ENCODE measurements around the gene IQCN. TPM values are rescaled to one million over a fixed set of nuclear protein-coding genes. Genes with fewer than 3 reads are reported as not detected.

Gene IQCN, protein sequence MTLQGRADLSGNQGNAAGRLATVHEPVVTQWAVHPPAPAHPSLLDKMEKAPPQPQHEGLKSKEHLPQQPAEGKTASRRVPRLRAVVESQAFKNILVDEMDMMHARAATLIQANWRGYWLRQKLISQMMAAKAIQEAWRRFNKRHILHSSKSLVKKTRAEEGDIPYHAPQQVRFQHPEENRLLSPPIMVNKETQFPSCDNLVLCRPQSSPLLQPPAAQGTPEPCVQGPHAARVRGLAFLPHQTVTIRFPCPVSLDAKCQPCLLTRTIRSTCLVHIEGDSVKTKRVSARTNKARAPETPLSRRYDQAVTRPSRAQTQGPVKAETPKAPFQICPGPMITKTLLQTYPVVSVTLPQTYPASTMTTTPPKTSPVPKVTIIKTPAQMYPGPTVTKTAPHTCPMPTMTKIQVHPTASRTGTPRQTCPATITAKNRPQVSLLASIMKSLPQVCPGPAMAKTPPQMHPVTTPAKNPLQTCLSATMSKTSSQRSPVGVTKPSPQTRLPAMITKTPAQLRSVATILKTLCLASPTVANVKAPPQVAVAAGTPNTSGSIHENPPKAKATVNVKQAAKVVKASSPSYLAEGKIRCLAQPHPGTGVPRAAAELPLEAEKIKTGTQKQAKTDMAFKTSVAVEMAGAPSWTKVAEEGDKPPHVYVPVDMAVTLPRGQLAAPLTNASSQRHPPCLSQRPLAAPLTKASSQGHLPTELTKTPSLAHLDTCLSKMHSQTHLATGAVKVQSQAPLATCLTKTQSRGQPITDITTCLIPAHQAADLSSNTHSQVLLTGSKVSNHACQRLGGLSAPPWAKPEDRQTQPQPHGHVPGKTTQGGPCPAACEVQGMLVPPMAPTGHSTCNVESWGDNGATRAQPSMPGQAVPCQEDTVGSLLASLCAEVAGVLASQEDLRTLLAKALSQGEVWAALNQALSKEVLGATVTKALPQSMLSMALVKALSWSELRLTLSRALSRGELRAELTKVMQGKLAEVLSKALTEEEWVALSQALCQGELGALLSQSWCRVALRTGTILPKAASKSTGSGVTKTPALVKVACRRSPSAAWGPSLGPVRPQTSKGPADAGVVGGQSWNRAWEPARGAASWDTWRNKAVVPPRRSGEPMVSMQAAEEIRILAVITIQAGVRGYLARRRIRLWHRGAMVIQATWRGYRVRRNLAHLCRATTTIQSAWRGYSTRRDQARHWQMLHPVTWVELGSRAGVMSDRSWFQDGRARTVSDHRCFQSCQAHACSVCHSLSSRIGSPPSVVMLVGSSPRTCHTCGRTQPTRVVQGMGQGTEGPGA (N-terminal part only)
- under 1 TPM; 0.40 to 0.59 TPM for total RNA-seq

- POLR2A ChIA-PET, result no interaction called here
- CTCF ChIA-PET, result interaction anchor here (0.5 to 2.9 kb wide), 3 partner anchors 31 to 60 kb away, joined by 3 to 13 read pairs (median 3); no protein-coding TSS in a partner anchor
These were observed at the start of gene IQCN for GRCh38 chr19:18274219-18274780. IQCN (minus strand) TSS chr19:18274452; CDS start chr19:18269478, 4,974 bp downstream.

DNA sequence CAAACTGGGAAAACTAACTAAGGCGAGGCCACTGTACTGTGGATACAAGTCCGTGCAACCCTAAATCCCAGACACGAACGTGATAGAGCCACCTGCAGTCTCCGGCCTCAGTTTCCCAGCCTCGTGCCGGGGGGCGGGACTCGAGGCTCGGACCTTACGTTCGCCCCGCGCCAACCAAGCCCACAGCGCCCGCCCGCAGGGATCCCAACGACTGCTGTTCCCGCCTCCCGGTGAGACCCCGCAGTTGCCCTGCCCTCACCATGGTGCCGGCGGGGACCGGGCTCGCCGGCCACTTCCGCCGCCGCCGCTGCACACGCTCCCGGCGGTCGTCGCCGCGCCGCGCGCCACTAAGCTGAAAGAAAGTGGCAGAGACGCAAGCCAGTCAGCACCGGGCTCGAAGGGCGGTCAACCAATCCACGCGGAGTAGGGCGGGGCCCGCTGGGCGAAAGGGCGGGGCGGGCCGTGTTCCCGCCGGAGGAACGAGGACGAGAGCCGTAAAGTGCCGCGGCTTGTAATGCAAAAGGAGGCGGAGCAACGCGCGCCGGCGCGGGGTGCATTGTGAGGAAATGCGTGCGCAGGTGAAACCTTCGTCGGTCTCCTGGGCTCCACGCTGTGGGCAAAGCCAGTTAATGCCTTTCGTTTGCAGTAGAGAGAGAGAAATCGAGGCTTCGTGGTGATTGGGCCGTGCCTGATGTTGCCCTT is 48.7 kb upstream of the IQCN start, which contains the start of gene LSM4:
LSM4 (minus strand) TSS at position 318 of the 702 bp plus-strand sequence; CDS start at position 262, 56 bp downstream.
- ChIA-PET POLR2A (interaction anchor here (0.7 to 3.7 kb wide), 6 partner anchors 16 to 117 kb away, joined by 3 to 87 read pairs (median 10); partner anchors contain the start of gene JUND), CTCF (interaction anchor here (1.0 to 11.0 kb wide), 9 partner anchors 10 to 131 kb away, joined by 3 to 155 read pairs (median 5); partner anchors contain the start of gene JUND)

DNA sequence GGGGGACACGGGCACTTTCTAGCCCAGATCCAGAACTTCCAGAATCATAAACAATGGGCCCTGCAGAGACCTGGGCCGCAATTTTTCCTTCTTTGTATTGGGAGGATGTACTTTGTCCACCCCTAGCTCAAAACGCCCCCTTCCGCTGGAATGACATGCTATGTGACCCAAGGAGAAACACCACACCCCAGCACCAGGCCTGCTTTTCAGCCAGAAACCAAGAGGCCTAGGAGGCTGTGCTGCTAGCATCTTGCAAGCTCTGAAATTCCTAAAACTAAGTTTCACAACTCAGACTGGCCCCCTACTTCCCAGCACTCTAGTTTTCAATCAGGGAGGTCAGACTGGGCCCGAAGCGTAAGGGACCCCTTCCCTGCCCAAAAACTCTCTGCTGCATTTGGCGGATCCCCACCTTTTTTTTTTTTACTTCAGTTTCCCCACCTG is 48.1 kb upstream of the IQCN start:
- POLR2A ChIA-PET, result interaction anchor here (0.6 to 3.7 kb wide), 8 partner anchors 10 to 177 kb away, joined by 4 to 87 read pairs (median 8); partner anchors contain the start of gene JUND

DNA sequence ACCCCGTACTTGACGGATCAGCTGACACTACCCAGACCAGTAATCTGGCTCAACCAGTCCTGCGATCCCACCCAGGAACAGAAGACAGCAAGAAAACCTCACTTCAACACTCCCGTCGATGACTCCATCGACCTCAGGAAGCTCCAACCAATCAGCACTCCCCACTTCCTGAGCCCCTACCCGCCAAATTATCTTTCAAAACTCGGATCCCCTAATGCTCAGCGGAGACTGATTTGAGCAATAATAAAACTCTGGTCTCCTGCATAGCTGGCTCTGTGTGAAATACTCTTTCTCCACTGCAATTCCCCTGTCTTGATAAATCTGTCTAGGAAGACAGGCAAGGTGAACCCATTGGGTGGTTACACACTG is 47.5 kb upstream of the IQCN start:
- ChIA-PET CTCF (interaction anchor here (0.5 to 11.0 kb wide), 14 partner anchors 9 to 113 kb away, joined by 3 to 155 read pairs (median 5); partner anchors contain the start of gene JUND), POLR2A (interaction anchor here (0.6 to 3.7 kb wide), 8 partner anchors 9 to 178 kb away, joined by 4 to 87 read pairs (median 8); partner anchors contain the start of gene JUND)

More for the DNA sequence above, 48.1 kb upstream of the IQCN start:
- CTCF ChIA-PET, result interaction anchor here (0.5 to 11.0 kb wide), 14 partner anchors 10 to 130 kb away, joined by 3 to 155 read pairs (median 5); partner anchors contain the start of gene JUND

DNA sequence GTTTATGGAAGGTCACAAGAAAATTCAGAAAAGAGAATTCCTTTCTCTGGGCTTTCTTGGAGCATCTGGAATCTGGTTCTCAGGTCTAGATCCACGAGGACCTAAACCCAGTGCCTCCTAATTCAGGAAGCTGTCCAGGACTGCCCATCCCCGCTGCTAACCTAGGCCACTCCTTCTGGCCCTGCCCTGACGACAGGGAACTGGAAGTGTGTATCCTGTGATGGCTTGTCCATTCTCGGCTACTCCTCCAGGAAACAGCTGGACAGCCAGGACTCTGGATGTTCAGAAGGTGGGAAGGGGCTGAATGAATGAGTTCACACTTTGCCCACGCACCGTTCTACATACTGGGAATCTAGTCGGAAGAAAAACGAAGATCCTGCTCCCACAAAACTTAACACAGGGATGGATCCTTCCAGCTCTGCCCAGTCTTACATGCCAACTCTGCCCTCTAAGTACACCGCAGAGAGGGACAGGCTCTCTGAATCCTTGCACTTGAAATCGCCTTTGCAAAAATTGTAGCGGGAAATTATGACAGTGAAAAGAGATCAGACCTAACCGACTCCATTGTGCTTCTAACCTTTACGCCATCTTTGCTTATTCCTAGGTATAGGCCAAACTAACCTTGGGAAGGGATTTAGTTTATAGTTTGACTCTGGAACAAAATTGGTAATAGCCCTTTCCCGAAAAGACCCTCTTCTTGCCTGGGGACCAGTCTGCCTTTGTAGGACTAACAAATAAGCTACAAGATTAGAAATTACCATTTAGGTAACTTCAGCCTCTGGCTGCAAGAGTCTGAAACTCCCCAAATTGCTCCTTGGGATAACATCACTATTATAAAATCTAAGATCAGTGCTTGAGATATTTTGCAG is 46.8 kb upstream of the IQCN start:
- ChIA-PET CTCF (interaction anchor here (0.8 to 11.0 kb wide), 10 partner anchors 7 to 88 kb away, joined by 3 to 155 read pairs (median 4); partner anchors contain the start of gene JUND), POLR2A (interaction anchor here (1.2 to 3.7 kb wide), 6 partner anchors 9 to 116 kb away, joined by 5 to 87 read pairs (median 14); partner anchors contain the start of gene JUND)

DNA sequence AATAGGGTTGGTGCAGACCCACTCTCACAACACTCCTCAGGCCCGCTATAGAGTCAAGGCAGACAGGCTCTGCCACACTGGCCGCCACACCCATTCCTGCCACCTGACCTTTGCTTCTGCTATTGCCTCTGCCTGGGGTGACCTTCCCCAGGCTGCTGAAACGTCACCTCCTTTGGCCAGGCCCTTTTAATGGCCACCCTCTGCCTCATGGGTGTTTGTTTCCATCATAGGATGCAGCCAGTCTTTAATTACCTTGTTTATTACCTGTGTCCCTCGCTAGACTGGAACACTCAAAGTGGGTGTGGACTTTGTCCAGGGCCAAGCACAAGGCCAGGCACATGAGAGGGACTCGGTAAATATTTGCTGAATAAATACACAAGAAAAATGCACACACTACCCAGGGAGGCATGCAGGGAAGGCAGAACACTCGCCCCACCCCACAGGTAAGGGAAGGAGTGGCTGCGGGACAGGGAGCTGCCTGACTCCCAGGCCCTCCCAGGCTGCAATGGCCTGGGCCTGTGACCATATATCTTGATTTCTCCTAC is 45.4 kb upstream of the IQCN start:
- CTCF ChIA-PET, result interaction anchor here (0.7 to 11.0 kb wide), 6 partner anchors 9 to 41 kb away, joined by 3 to 155 read pairs (median 11); partner anchors contain the start of gene JUND
- POLR2A ChIA-PET, result interaction anchor here (2.1 to 3.7 kb wide), 3 partner anchors 7 to 40 kb away, joined by 8 to 87 read pairs (median 11); partner anchors contain the start of gene JUND

DNA sequence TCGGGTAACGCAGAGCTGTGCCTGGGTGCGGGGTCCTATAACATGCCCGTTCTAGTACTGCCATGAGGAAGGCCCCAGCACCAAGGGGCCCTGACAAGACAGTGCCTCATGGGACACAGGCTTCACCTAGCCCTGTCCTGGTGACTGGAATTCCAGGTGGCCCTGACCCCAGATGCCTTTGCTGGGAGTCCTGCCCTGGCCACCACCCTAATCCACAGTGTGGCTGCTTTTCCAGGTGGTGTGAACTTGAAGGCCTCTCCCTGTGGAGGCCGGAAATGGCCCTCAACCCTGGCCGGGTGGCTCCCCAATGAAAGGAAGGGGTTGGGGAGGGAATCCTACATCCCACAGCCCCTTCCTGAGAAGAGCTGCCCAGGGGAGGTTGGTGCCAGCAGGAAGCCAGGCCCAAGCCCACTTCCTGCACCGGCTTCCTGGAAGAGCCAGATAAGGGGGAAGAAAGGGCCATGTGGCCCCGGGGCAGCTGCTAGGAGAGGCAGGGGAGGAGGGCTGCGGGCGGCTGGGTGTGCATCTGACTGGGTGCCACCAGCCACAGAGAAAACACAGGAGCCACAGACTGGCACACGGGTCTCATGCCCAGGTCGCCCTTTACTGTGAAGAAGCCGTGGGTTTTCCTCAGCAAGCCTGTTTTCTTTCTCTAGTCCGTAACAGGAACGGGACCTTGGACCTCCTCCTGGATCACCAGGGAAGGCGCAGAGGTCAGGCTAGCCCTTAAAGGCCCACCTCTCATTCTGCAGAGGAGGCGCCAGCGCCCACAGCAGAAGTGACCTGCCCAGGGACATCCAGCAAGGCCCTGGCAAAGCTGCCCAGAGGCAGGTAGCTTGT is 43.9 kb upstream of the IQCN start:
- ChIA-PET CTCF (interaction anchor here (0.6 to 11.0 kb wide), 7 partner anchors 8 to 284 kb away, joined by 3 to 155 read pairs (median 7); partner anchors contain the start of gene JUND), POLR2A (interaction anchor here (0.5 to 2.9 kb wide), 7 partner anchors 14 to 610 kb away, joined by 3 to 32 read pairs (median 5); partner anchors contain the start of gene JUND)

DNA sequence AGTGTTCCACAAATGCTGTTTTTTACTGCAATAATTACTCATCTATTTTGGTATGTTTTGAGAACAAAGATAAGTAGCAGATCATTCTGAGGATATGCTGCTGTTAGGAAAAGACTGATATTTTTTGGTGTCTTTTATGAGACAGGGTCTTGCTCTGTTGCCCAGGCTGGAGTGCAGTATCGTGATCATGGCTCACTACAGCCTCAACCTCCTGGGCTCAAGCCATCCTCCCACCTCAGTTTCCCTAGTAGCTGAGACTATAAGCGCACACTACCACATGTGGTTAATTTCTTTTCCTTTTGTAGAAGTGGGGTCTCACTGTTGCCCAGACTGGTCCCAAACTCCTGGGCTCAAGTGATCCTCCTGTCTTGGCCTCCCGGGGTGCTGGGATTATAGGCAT is 39.1 kb upstream of the IQCN start:
- CTCF ChIA-PET, result interaction anchor here (1.5 to 11.0 kb wide), 3 partner anchors 9 to 35 kb away, joined by 3 to 155 read pairs (median 5); partner anchors contain the start of gene JUND
- POLR2A ChIA-PET, result interaction anchor here (2.4 kb wide), 1 partner anchor 8 kb away, joined by 11 read pairs; no protein-coding TSS in a partner anchor

DNA sequence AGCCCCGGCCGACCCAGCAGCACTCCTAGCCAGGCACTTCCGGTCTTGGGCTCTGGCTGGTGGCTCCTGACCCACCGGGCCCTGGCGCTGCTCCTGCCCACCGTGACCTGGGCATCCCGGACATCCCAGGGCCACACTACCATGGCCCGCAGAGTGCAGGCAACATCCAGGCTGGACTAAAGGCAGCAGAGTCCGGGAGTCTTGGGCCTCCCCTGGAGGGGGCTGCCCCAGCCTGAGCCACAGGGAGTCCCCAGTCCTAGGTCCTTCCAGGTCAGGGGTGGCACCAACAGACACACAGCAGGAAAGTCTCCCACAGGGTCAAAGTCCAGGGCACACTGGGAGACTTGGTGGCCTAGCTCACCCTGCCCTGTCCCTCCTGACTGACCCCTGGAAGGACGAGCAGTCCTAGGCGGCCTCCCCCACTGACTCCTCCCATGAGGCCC is 37.9 kb upstream of the IQCN start:
- CTCF ChIA-PET, result interaction anchor here (0.6 to 6.0 kb wide), 5 partner anchors 10 to 171 kb away, joined by 3 to 38 read pairs (median 4); no protein-coding TSS in a partner anchor
- POLR2A ChIA-PET, result interaction anchor here (2.4 kb wide), 1 partner anchor 9 kb away, joined by 11 read pairs; no protein-coding TSS in a partner anchor

DNA sequence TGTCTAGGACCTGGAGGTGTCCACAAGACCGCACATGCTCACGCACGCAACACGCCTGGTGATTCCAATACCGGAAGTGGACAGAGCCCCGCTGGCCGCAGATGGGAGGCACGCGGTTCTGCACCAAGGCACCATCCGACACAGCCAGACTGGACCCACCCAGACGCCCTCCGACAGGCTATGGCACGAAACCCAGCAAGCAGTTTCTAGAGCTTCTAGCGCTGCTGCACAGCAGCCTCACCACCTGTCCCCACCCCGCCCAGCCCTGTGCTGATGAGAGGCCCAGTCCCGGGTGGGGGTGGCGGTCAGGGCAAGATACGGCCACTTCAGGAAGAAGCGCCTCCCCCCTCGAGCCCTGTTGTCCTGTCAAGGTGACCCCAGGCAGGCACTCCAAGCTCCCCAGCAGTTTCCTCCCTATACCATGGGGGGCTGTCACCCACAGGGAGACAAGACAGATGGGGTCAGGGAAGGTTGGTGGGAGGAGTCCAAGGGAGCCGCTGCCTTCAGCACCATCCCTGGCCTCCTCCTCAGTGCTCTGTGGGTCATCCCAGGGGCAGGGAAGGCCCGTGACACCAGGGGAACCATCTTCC is 37.3 kb upstream of the IQCN start:
- ChIA-PET CTCF (interaction anchor here (0.6 to 6.0 kb wide), 4 partner anchors 21 to 171 kb away, joined by 3 to 38 read pairs (median 4); no protein-coding TSS in a partner anchor), POLR2A (interaction anchor here (2.4 kb wide), 1 partner anchor 9 kb away, joined by 11 read pairs; no protein-coding TSS in a partner anchor)

- POLR2A ChIA-PET, result interaction anchor here (2.4 kb wide), 1 partner anchor 10 kb away, joined by 11 read pairs; no protein-coding TSS in a partner anchor
- CTCF ChIA-PET, result interaction anchor here (0.8 to 6.0 kb wide), 3 partner anchors 9 to 32 kb away, joined by 3 to 38 read pairs (median 3); no protein-coding TSS in a partner anchor
These were observed 36.7 kb upstream of the IQCN start for GRCh38 chr19:18310966-18311365.

GRCh38 chr19:18310118-18310909 is 36.1 kb upstream of the IQCN start:
- POLR2A ChIA-PET, result interaction anchor here (0.6 to 1.0 kb wide), 2 partner anchors 30 to 35 kb away, joined by 3 to 5 read pairs; no protein-coding TSS in a partner anchor
- CTCF ChIA-PET, result interaction anchor here (0.6 to 6.0 kb wide), 3 partner anchors 8 to 32 kb away, joined by 3 to 38 read pairs (median 3); no protein-coding TSS in a partner anchor
